GM21619 (cell line): ENCODE results near the gene HDGF.

Experiments
- ATAC-seq: cut with Tn5 transposase; IDR thresholded peaks from one replicate; pipeline ENCODE4 v1.9.1; 2021; ENCODE audit not compliant: unreplicated experiment

Gene HDGF

DNA sequence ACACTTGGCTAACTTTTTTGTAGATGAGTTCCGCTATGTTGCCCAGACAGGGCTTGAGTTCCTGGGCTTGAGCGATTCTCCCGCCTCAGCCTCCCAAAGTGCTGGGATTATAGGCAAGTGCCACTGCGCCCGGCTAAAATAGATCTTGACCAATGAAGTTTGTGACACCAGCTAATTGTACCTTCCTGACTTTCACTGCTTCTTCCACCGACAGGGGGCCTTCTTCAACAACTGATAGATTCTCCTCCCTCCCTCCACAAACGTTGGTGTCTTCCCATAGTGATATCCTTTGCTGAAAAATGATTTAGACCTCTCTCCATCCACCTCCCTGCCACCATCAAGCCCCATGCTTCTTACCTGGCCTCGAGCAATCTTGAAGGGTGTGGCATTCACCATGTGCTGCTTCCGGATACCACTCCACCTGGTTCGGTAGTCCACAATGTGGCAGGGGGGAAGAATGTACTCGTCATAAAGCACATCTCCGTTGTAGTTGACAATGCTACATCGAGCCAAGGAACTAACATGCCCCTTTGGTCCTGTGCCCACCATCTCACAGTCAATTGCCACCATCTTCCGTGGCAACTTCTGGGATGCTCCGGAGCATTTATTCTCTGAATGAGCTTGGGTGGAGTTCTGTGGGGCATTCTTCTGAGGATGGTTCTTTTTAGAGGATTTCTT lies 24.8 kb downstream of the HDGF start:
- no peak for ATAC-seq

DNA sequence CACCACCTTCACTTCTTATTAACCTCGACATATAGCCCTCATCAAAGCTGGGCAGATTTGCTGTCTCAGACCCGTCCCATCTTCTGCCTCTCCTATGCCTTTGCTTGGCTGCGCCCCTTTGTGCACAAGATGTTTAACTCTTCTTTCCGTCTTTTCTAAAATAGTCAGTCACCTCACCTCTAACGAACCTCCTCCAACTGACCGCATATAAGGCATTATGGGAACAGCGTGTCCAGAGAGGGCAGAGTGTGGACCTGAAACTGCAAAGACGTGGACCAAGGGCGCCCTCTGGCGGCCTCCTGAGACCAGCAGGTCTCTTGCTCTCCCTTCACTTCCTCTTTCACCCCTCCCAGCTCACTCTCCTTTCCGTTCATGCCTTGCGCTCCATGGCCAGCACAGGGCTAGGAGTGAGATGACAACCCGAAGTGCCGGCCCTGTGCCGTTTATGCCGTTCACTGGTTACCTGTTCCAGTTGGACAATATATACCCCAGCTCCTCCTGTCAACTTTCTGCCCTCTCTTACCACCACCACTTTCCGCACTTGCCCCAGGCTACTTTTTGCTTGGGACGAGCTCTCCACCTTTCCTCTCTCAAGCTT lies 25.7 kb downstream of the HDGF start:
- ATAC-seq: peak; percentile 34

DNA sequence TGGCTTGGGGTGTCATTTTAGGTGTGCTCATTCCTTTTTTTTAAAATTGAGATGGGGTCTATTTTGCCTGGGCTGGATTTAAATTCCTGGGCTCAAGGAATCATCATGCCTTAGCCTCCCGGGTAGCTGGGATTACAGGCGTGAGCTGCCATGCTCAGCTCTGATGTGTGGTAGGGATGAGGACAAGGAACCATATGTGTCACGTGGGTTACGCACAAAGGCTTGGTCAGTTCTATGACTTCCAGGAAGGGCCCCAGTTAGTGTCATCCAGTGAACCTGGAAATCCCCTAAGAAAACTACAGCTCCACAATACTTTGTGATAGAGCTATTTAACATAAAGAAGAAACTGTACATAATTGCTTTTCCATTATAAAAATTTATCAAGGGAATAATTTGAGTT lies 29.9 kb downstream of the HDGF start:
- ATAC-seq: no peak

DNA sequence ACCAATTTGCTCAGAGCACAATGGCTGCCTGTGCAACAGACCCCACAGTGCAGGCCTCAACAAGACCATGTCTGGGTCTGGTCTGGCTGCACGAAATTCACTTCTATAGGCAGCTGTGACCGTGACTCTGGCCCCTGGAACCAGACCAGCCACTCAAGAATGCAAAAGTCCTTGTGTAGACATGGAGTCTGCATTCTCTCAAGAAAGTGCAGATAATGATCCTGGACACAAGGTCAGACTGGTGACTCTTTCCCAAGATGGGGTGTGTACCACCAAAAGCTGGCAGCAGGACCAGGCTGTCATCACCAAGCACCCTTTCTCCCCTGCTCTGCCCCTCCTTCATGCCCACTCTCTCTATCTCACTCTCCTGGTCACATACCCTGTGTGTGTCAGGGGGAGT lies 30.3 kb downstream of the HDGF start:
- ATAC-seq: no peak

DNA sequence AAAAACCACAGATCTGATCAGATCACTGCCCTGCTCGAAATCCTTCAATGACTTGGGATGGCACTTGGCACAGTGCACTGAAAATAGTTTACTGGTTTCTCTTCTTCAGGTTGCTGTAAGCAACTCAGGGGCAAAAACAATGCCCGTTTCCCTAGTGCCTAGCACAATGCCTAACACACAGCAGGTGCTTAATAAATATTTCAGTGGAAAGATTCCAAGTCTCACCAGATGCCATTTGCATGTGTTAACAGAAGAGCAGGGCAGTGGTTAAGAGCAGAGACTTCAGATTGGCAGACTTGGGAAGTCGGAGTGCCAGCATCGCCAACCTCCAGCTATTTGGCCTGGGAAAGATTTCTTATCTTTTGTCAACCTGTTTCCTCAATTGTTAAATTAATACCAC lies 34.1 kb downstream of the HDGF start:
- no peak for ATAC-seq

DNA sequence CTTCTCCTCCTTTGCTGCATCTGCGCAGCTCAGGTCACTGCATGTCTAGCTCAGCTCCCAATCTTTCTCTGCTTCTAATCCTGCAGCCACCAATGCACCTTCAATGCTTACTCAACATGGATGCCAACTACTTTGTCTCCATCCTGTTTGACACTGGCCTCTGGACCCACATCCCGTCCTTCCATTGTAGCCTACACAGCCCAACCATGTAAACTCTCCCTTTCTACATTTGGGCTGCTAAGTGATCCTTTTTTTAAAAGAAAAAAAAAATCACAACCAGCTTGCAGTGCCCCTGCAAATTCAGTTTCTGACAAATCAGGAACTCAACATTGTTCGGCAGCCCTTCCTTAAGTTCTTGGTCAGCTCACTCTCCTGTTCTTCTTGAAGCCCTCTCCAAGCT lies 36.6 kb downstream of the HDGF start:
- ATAC-seq: no peak

DNA sequence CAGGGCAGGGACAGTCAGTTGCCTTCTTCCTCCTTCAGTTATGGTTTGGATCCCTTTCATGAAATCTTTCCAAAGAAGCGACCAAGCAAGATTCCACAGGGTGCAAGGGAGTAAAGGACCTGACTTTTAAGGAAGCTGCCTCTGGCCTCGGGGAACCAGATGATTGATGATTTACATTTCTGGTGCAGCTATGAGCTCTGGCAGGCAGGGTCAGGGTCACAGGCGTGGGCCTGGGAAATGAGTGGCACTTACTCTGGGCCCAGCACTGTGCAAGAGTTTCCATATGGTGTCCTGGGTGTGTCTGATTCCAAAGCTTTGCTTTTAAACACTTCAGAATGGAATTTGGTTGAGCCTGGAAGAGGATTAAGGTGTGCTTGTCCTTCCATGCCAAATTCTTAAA lies 38.8 kb downstream of the HDGF start:
- ATAC-seq: no peak

DNA sequence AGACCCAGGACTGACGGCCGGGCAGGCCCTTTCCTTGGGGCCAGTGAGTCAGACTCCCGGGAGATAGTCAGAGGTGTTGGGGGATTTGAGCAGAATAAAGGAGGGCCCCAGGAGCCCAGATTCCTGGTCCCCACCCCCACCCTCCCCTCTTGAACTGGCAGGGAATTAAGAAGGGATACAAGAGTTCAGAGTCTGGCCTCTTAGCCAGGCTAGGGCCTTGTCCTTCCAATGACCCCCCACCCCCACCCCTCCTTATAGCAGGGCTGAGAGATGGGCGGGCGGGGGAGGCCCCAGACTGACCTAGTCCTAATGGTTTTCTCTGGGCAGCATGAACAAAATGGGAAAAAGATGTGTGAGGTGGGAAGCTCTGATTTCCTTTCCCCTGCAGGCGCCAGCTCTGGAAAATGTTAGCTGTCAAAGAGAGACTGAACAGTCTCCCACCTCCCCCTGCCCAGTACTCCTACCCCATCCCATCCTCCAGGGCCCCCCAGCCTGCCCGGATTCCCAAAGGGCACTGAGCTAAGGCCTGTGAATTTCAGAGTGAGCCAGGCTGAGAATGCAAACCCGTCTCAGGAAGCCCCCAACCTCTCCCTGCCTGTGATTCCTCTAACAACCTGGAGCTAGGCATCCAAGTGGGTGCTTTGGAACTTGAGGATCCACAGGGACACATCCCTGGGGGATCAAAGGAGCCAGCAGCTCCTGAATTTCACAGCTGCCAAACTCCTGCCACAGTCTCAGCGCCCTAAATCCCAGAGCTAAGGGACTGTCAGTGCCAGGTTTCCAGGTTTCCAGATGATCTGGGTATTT lies 40.3 kb downstream of the HDGF start:
- no peak for ATAC-seq

DNA sequence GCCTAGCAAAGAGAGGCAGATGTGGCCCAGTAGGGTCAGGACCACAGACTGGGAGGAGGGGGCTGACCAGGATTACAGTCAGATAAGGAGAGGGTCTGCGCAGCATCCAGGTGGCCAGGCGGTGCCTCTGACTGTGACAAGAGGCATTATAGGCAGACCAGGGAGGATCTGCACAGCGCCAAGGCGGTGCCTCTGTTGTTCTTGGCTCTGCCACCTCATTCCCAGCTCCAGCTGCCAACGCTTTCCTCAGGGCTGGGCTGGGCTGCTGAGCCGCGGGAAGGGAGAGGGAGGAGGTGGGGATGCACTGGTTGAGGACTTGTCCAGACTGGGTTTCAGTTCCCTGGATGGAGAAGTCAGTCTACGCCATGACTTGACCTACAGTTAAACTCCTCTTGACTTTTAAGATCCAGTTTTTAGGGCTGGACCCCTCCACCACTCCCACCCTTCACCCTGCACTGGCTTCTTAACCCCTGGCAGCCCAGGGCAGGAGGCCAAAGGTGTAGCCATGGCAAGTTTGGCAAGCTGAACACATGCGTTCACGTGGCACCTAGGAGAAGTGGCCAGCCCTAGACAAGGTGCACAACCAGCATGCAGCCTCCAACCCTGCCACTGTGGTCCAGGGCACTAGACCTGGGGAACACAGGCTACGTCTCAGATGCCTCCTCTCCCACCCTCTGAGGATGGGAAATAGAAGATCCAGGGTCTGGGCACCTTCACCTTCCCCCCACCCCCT lies 41.6 kb downstream of the HDGF start:
- ATAC-seq: no peak

DNA sequence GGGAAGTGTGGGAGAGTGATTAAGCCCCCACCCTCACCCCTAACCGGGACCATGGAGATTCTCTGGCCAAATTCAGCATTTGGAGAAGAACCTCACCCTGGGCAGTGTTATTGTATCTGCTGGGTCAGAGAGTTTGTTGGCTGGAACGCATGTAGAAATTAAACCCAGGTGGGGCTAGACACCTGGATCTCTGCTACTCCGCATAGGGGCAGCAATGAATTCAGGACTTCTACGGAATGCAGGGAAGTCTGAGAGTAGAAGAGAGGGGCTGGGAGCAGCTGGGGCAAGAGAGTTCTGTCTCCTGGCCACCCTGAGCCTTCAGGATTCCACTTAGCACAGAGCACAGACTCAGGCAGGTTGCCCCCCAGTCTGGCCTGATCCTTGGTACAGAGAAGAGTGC lies 42.4 kb downstream of the HDGF start:
- no peak for ATAC-seq

DNA sequence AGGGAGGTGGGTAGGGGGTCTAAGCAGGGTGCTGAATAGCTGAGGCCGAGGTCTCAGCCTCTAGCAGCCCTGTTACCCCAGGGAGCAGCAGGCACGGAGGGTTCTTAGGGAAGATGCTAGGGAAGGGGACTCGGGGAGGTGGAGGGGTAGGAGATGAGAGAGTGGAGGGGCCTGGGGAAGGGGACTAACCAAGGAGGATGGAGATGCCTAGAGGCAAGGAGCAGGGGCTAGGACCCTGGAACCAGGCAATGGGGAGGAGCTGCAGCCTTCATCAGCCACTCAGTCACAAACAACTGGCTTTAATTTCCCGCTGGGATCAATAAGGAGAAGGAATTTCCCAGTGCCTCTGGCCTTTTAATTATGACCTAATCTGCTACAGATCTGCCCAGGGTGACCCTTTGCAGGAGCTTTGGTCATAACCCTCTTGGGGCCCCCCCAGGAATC lies 43.2 kb downstream of the HDGF start:
- no peak for ATAC-seq

DNA sequence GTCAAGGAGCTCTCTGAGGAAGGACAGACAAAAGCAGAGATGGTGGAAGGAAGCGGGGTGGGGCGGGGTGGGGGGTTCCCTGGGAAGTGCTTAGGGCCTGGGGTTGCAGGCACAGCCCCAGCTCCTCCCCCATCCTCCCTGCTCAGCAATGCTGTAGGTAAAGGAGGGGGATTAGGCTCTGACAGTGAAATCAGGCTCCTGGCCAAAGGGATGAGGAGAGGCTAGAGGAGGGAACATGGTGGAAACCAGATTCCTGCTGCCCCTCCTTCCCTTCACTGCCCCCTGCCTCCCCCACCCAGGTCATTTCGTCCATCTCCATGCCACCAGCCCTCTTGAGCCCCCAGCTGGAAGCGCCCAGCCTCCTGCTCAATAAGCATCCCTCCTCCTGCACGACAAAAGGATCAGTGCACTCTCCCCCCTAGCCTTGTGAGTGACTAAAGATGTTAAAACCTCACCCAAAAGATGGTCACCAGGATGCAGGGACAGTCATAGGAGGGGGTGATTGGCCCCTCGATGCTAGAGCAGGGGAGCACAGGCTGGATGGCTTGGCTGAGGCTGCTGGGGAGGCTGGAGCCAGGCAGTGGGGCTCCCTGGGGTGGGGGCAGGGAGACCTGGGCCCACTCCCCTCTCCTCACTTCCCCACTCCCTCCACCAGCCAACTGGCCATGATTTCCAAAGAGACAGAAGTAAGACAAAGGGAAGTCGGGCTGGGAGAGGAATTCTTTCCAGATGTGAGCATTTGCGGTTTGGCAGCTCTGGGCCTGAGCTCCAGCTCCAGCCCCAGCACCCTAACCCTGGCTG lies 43.9 kb downstream of the HDGF start:
- ATAC-seq: no peak

DNA sequence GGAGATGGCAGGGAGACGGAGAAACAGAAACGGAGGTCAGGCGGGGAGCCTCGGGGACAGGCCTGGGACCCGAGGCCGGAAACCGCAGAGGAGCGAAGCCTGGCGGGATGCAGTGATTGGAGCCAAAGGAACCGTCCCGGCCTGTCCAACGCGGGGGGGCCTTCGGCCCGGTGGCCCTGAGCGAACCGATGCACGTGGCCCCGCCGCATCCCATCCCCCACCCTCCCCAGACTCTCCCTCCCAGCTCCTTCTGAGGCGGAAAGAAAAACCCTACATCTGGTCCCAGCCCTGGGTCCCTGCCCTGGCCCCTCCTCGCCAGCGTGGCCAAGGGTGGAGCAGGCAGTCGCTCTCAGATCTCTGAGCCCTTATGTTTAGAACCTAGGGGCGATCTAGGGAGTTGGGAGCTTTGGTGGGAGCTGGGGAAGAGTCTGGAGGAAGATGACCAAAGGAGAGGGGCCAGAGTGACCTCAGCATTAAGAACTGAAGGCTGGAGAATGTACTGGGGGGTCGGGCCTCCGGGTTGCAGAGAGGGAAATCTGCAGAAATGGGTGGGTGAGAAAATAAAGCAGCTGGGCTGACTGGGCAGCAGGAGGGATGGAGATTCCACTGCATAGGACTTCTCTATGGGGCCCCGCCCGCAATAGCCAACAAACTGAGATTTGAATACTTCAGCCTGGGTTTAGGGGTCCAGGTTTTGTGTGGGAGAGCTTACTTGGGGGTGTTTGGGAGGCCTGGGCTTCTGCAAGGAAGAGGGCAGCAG lies 44.6 kb downstream of the HDGF start:
- ATAC-seq: no peak

DNA sequence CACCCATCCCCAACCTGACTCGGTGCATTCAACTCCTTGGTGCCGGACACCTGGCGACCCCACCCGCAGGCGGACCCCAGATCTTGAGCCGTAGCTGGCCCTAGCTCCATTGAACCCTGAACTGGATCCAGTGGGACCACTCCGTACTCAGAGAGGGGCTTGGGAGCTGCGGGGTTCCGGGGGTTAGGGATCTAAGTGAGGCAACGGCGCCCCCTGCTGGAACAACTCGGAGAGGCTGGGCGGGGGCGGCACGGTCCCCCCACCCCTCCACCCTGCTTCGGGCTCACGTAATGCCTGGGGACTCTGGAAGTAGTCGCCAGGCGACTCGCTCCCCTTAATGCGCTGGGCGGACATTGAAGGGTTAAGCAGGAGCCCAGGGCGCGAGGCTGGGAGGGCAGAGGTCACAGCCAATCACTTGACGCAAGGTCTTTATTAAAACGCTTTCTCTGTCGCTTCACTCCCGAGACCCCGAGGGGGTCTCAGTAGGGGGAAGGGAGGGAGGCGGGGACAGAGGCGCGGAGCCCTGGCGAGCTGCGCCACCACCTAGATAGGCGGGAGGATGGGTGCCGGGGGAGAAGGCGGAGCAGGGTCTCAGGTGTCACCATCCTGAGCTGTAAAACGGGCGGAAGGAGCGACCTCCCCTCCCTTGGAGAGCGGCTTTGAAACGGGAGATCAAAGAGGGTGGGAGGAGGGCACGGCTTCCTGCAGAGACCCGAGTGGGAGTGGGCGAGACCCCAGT lies 45.4 kb downstream of the HDGF start:
- no peak for ATAC-seq

DNA sequence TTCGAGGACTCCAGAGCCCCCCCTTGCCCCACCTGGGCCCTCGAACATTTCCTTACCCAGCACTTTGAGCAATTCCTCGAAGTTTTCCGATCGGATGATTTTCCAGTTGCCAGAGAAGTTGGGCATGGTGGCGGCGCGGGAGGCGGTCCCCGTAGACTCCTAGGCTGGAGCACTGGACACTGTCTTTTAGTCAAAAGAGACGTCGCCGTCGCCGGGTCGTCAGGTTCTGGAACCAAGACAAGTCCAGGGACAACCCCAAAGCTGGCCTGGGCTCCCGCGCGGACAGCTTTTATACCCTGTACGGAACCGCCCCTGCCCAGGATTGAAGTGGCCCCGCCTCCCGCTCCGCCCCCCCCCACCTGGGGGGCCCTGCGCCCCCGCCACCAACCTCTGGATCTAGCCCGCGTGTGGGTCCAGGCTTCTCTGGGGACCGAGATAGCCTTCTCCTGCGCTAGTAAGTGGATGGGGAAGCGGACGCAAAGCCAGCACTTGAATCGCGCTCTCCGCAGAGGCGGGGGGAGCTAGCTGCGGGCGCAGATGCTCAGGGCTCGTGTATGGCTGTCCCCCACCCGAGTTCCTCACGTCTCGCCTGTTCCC lies 46.1 kb downstream of the HDGF start, which contains the start of gene CRABP2:
TSS of gene CRABP2 (minus strand) at position 263 of the 597 bp plus-strand sequence. CDS start at position 126, 137 bp downstream.
- ATAC-seq: no peak

DNA sequence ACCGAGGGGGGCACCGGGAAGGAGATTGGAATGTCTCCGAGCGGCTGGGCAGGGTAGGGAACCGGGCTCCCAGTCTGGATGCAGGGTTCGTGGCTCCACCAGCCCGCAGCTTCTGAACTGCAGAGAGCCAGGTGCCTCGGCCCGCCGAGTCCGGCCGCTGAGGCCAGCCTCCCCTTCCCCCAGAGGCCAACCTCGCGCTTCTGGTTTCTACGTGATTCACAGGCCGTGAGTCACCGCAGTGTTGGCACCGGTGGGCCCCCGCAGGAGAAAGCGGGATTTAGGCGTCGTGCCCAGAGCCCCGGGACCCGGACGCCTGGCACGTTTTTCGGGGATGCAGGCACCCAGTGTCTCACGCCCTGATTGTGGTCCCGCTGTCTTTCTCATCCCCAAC lies 46.5 kb downstream of the HDGF start:
- ATAC-seq: no peak

DNA sequence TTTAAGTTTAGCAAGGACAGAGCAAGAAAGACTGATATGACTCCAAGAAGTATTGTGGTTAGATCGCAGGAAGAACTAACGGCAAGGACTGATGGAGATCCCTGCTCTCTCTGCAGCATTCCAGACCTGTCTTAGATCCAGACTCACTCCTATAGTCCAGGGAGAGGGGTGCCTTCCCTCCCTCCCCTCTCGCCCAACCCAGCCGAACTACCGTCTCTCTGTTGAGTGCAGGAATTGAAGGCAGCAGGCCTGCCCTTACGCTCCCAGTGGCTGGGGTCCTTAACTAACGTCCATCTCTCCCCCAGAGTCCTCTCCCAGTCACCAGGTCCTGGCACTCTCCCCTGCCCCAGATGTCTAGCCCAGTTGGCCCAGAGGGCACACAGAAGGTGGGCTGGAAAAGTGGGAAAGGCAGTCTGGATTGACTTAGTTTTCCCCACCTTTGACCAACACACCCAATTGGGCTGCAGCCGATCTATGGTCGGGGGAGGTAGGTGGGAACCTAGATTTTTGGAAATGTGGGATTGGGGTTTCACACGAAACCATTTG lies 47.2 kb downstream of the HDGF start:
- ATAC-seq: no peak

DNA sequence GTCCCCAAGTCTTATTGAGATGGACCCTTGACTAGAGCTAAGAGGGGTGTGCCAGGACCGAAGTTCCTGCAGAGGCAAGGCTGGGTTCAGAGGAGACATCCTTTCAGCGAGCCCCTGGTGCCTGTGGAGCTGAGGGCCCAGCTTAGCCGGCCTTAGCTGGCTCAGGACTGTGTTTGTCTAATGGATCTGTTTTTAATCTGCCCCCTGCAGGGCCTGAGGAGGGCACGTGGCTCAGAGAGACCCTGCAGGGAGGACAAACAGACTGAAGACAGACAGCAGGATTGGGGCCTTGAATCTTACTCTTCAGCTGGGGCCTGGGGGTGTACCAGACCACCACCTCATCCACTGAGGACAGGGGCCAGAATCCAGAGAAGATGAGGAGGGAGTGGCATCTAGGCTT lies 47.7 kb downstream of the HDGF start:
- ATAC-seq: no peak

DNA sequence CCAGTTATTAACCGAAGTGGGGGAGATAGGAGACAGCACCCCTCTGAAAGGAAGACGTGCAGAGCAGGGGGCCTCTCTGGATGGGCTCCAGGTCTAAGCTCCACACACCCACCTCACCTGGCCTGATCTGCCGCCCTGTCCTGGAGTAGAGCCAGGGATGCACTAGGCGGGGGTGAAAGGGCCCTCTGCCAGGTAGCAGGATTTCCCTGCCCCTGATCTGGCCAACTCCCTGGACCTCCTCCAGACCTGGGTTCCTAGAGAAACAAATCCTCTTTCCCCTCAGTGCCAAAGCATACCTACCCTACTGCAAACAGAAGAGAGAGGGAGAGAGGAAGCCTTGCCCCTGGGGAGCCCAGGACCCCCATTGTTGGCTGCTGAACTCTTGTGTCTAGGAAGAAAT lies 48.1 kb downstream of the HDGF start:
- ATAC-seq: no peak
